K562 (cell line): ENCODE results near the gene FANCC. TPM values are rescaled to one million over a fixed set of nuclear protein-coding genes. Genes with fewer than 3 reads are reported as not detected.

Experiments used
- ATAC-seq: fragments of 200-7000 bp; cut with Tn5 transposase; 3 replicates; pipeline ENCODE4 v1.9.1; 2020; ENCODE audit warnings: moderate library complexity
- BruUV-seq: library from RNA; stranded (reverse); fragments of 400-500 nt; replicated peaks from 2 replicates; lab custom pipeline; 2021; lab: Mats Ljungman, UMichigan
- CTCF ChIA-PET: fragments of 300-600 bp; formaldehyde crosslinking; extraction: SDS; loops from one replicate; lab custom pipeline; 2021; ENCODE audit warnings: low intra/inter-chr PET ratio; lab: Yijun Ruan, JAX
- POLR2A ChIA-PET: fragments of 300-600, 350-650 bp; sonication (Branson Sonifier 250); formaldehyde crosslinking; extraction: SDS; loops from one replicate; lab custom pipeline; 2021; ENCODE audit warnings: antibody characterized with exemption, inconsistent platforms; lab: Yijun Ruan, JAX
- DNase-seq, 4 experiments: peaks; one replicate each; pipeline versions ENCODE4 v3.0.0 to v3.0.0-alpha.2; 2011 to 2018; ENCODE audit warnings: low spot score in 3 of 4, mixed read lengths in 3 of 4; ENCODE audit errors: extremely low read depth in 1 of 4
- FAIRE-seq: peaks from 2 replicates; lab custom pipeline; 2011; peaks lifted over from hg19 to GRCh38; lab: Jason Lieb, UNC
- H2AFZ ChIP-seq: 2 replicates; pipeline ENCODE4 v1.6.0; 2011; ENCODE audit warnings: low read depth, low read length, control low read depth, inconsistent platforms
- H3K27ac ChIP-seq: fragments of 200-600 bp; 3 replicates; pipeline ENCODE4 v1.8.0; 2011; ENCODE audit warnings: low read depth, mild to moderate bottlenecking, control low read depth, inconsistent platforms, low read length, moderate library complexity, mixed read lengths; ENCODE audit errors: extremely low read depth
- H3K27me3 ChIP-seq, 2 experiments: fragments of 300-600 bp in 1 of 2; 2 replicates in 1 of 2; 3 replicates in 1 of 2; pipeline versions ENCODE4 v1.6.0 to v1.8.0; 2011; ENCODE audit warnings: inconsistent platforms in 2 of 2, low read length in 2 of 2, mild to moderate bottlenecking in 1 of 2, mixed read lengths in 1 of 2, moderate library complexity in 1 of 2; ENCODE audit not compliant: control insufficient read depth in 2 of 2, insufficient read depth in 2 of 2
- H3K36me3 ChIP-seq: fragments of 300-600 bp; 3 replicates; pipeline ENCODE4 v1.8.0; 2011; ENCODE audit warnings: mild to moderate bottlenecking, low read length, inconsistent platforms; ENCODE audit not compliant: control insufficient read depth, insufficient read depth
- H3K4me1 ChIP-seq, 2 experiments: fragments of 200-600 bp in 1 of 2; replicated peaks in 1 of 2; 2 replicates in 1 of 2; 3 replicates in 1 of 2; pipeline versions ENCODE4 v1.5.1 to v1.8.0; 2011; ENCODE audit warnings: inconsistent platforms in 2 of 2, low read length in 2 of 2, mild to moderate bottlenecking in 1 of 2, mixed read lengths in 1 of 2, moderate library complexity in 1 of 2; ENCODE audit not compliant: control insufficient read depth in 2 of 2, insufficient read depth in 2 of 2
- H3K4me2 ChIP-seq: 2 replicates; pipeline ENCODE4 v1.6.1; 2011; ENCODE audit warnings: low read length, control low read depth, inconsistent platforms, mixed read lengths; ENCODE audit not compliant: insufficient read depth
- H3K4me3 ChIP-seq: fragments of 200-600 bp; sonication (generic), shearing (Covaris generic); 2 replicates; pipeline ENCODE4 v1.5.1; 2016; ENCODE audit warnings: control low read depth, inconsistent platforms
- H3K79me2 ChIP-seq: fragments of 200-600 bp; 3 replicates; pipeline ENCODE4 v1.8.0; 2011; ENCODE audit warnings: low read length, inconsistent platforms; ENCODE audit not compliant: control insufficient read depth, insufficient read depth
- H3K9ac ChIP-seq, 2 experiments: 2 replicates each; pipeline versions ENCODE4 v1.6.0 to v1.6.1; 2011; ENCODE audit warnings: low read depth in 2 of 2, low read length in 2 of 2, control low read depth in 1 of 2, inconsistent platforms in 1 of 2, mild to moderate bottlenecking in 1 of 2, mixed read lengths in 1 of 2; ENCODE audit not compliant: insufficient read depth in 1 of 2
- H3K9me1 ChIP-seq: one replicate; pipeline ENCODE4 v1.6.0; 2011; ENCODE audit warnings: inconsistent platforms, mild to moderate bottlenecking, low read length, moderate library complexity; ENCODE audit not compliant: control insufficient read depth, insufficient read depth
- H3K9me3 ChIP-seq: replicated peaks from 2 replicates; pipeline ENCODE4 v1.5.1; 2011; ENCODE audit warnings: low read depth, low read length, inconsistent platforms; ENCODE audit not compliant: control insufficient read depth, insufficient read depth
- H4K20me1 ChIP-seq: replicated peaks from 2 replicates; pipeline ENCODE4 v1.6.1; 2011; ENCODE audit warnings: low read length, inconsistent platforms, mixed read lengths; ENCODE audit not compliant: control insufficient read depth, insufficient read depth
- BRF1 ChIP-seq: IDR thresholded peaks from 3 replicates; pipeline ENCODE4 v1.6.1; 2011; ENCODE audit warnings: borderline replicate concordance, mild to moderate bottlenecking; ENCODE audit not compliant: insufficient read length; ENCODE audit errors: extremely low read depth
- LCOR ChIP-seq: sonication (generic); formaldehyde crosslinking; IDR thresholded peaks from 2 replicates; pipeline ENCODE4 v1.8.0; 2022; ENCODE audit warnings: mild to moderate bottlenecking, missing genetic modification reagents
- ZNF41 ChIP-seq: fragments of 250-450 bp; sonication (Bioruptor Pico); conservative IDR thresholded peaks from 2 replicates; pipeline ENCODE4 v1.4.0; 2020; ENCODE audit warnings: mild to moderate bottlenecking
- ZNF444 ChIP-seq: fragments of 250-450 bp; sonication (Bioruptor Pico); IDR thresholded peaks from 2 replicates; pipeline ENCODE4 v1.4.0; 2020; ENCODE audit warnings: mild to moderate bottlenecking, moderate library complexity
- WGBS: fragments of 100-300 bp; shearing (Covaris generic); methylation state at CpG from one replicate; pipeline ENCODE4 v1.1.6; 2016; ENCODE audit warnings: low coverage, mixed read lengths; ENCODE audit not compliant: insufficient coverage; ENCODE audit errors: missing lambda C conversion rate; 5-methylcytosine and 5-hydroxymethylcytosine counted together
- in situ Hi-C: fragments of 300-500 bp; cut with MboI; formaldehyde crosslinking; loops from 4 replicates; pipeline ENCODE4 v1.15.0; 2018; ENCODE audit warnings: inconsistent platforms, mixed read lengths
- intact Hi-C: fragments of 100-400 bp; cut with micrococcal nuclease; formaldehyde crosslinking; loops from 2 replicates; pipeline ENCODE4 v1.14.2; 2022
- polyA plus RNA-seq, 8 experiments: library from polyadenylated mRNA; depleted of rRNA in 4 of 8; stranded (reverse) in 5 of 8; unstranded in 3 of 8; fragments of >200 nt; fragmentation: Nextera tagmentation in 2 of 8; fragmentation: Illumina TruSeq in 1 of 8; extraction: Ambion mirVana in 2 of 8; extraction: Trizol in 1 of 8; gene quantifications; 2 replicates each; pipeline versions ENCODE4 v1.2.1 to v1.2.3, GENCODE V29; 2011 to 2014; ENCODE audit warnings: inconsistent platforms in 1 of 8, missing spikeins in 1 of 8
- total RNA-seq, 7 experiments: library from RNA; depleted of rRNA in 6 of 7; stranded (reverse); fragments of >200 nt in 6 of 7; fragmentation: Illumina TruSeq in 2 of 7; extraction: Trizol in 2 of 7; gene quantifications; 2 replicates each; pipeline versions ENCODE4 v1.2.1 to v1.2.3, GENCODE V29; 2011 to 2021; ENCODE audit warnings: low replicate concordance in 1 of 7
- TF ChIP-seq, protein P1 (sequence below): fragments of 250-450 bp; sonication (Bioruptor Pico); IDR thresholded peaks from 2 replicates; pipeline ENCODE4 v1.5.1; 2021; ENCODE audit warnings: mild to moderate bottlenecking

FANCC gene
- total and polyA plus RNA-seq, 9 of the 15 experiments (the other 6 are each of a cell fraction or from before 2014, with no cell fraction given): 4.6 to 18.4 (median 14.2) TPM

DNA sequence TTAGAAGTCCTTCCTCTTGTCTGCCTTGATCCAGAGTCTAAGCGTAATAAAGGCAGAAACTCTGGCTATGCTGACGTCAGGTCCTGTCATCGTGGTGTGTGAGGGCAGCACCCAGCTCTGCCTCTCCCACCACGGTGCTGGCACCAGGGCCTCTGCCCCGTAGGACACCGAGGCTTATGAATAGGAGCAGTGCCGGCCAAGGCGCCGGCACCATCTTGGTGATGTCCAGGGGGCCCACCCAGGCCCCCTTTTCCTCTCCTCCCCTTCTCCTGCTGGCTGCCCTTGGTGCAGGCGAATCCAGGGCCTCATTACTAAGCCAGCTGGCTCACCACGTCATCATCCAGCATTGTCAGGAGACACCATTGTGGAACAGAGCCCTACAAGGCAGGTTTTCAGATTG lies 252.3 kb downstream of the FANCC start:
- ChIA-PET CTCF (no interaction called here), POLR2A (no interaction called here)
- no TSS peak for BruUV-seq
- Histone ChIP-seq H3K36me3 (peaks cover 12% of the 10 kb centered on the region; the same call in 2 of the 3 replicates), H3K4me1 (peaks cover 0 to 4% of the 10 kb centered on the region in 2 experiments; a peak in 1 of 5 replicates), H3K79me2 (no peaks in the 10 kb centered on the region), H3K9ac (peak overlapping the region in 1 of 2 experiments; percentile 15; a peak in 1 of 4 replicates), H3K9me1 (no peaks in the 10 kb centered on the region), H4K20me1 (no peaks in the 10 kb centered on the region), H3K27me3 (no peaks in the 10 kb centered on the region), H3K4me3 (no peak overlapping the region), H3K27ac (no peak overlapping the region), H3K9me3 (no peaks in the 10 kb centered on the region), H2AFZ (no peak overlapping the region), H3K4me2 (no peak overlapping the region)
- no peak for FAIRE-seq
- in situ Hi-C loops: no loop called here
- no peak for DNase-seq
- no peak for ATAC-seq
- 73% methylated on average over 8 of the region's 11 CpGs for WGBS
- intact Hi-C loops: no loop called here
- TF ChIP-seq LCOR (CRISPR knock-in tag): no peak

DNA sequence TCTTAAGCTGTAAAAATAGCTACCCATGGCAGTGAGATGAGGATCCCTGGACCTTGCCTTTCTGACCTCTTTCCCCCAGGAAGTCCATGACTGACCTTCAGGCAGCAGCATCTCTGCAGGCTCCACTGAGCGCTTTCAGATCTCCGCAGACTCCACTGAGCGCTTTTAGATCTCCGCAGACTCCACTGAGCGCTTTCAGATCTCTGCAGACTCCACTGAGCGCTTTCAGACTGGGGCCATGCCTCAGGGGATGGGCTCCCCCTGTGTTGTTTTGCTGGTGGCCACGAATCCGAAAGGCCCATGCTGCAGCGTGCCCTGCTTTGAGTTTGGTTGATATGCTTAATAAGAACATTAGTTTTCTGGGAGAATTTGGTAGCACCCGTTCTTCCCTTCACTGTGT lies 254.2 kb downstream of the FANCC start:
- no peaks in the 10 kb centered on the region for H3K9me1 ChIP-seq
- no peaks in the 10 kb centered on the region for H3K27me3 ChIP-seq
- no peaks in the 10 kb centered on the region for H4K20me1 ChIP-seq
- H3K4me2 ChIP-seq: no peak overlapping the region
- H3K4me3 ChIP-seq: no peak overlapping the region
- intact Hi-C loops (no loop called here), in situ Hi-C loops (no loop called here)
- FAIRE-seq (no peak), ATAC-seq (no peak), DNase-seq (no peak)
- no peaks in the 10 kb centered on the region for H3K9me3 ChIP-seq
- H2AFZ ChIP-seq: no peak overlapping the region
- H3K36me3 ChIP-seq: peaks cover 9% of the 10 kb centered on the region; the same call in 2 of the 3 replicates
- 92% methylated on average over 10 of the region's 10 CpGs for WGBS
- H3K9ac ChIP-seq: no peak overlapping the region
- ChIA-PET POLR2A (no interaction called here), CTCF (no interaction called here)
- TF ChIP-seq, protein P1, sequence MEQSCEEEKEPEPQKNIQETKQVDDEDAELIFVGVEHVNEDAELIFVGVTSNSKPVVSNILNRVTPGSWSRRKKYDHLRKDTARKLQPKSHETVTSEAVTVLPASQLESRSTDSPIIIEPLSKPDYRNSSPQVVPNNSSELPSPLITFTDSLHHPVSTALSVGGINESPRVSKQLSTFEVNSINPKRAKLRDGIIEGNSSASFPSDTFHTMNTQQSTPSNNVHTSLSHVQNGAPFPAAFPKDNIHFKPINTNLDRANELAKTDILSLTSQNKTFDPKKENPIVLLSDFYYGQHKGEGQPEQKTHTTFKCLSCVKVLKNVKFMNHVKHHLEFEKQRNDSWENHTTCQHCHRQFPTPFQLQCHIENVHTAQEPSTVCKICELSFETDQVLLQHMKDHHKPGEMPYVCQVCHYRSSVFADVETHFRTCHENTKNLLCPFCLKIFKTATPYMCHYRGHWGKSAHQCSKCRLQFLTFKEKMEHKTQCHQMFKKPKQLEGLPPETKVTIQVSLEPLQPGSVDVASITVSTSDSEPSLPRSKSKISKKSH (CRISPR knock-in tag): no peak
- TF ChIP-seq ZNF444 (CRISPR knock-in tag) (no peak), ZNF41 (CRISPR knock-in tag) (no peak), BRF1 (no peak)
- H3K4me1 ChIP-seq: peaks cover 0 to 4% of the 10 kb centered on the region in 2 experiments; a peak in 1 of 5 replicates
- BruUV-seq: no TSS peak
- no peaks in the 10 kb centered on the region for H3K79me2 ChIP-seq
- H3K27ac ChIP-seq: no peak overlapping the region
